OCI-M2 (cell line): ENCODE results near the gene GDF15.
"Not testable (repeated sequence)": the region's sequence is repeated elsewhere in the genome, so short reads cannot be mapped to it uniquely, and the experiment has no call there.

Experiments used
- DNase-seq: peaks from one replicate; lab custom pipeline; 2025; ENCODE audit not compliant: unreplicated experiment; lab: John Stamatoyannopoulos, UW

Gene GDF15

DNA sequence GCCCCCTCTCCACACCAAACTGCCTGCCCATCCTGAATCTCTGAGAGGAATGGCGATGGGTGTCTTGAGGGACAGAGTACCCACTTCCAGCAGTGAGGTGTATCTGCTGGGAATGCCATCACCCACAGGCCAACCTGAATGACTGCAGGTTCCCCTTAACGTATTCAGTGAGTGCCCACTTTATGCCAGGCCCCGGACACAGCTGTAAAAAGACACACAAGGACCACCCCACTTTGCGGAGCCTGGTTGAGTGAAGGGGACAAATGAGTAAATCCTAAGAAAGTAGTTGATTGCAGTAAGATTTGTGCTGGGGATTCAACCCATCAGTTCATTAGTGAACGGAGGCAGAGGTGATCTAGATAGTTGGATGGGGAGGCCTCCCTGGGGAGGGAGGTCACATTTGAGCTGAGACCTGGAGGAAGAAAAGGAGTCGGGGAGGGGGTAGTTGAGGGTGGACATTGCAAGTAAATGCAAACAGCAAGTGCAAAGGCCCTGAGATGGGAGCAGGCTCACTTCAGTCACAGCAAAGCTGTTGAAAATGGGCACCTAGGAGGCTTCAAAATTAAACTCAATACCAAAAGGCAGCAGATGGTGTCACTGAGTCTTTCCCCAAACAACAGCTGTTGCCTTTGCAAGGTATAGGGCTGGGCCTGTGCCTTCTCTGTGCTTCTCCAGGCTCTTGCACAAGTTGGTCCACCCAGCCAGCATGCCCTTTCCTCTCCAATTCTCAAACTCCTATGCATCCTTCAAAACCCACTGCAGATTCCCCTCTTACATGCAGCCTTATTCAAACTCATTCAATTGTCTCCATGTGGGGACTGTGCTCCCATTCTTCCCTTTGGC lies 4.3 kb downstream of the GDF15 start:
- DNase-seq, result no peak

DNA sequence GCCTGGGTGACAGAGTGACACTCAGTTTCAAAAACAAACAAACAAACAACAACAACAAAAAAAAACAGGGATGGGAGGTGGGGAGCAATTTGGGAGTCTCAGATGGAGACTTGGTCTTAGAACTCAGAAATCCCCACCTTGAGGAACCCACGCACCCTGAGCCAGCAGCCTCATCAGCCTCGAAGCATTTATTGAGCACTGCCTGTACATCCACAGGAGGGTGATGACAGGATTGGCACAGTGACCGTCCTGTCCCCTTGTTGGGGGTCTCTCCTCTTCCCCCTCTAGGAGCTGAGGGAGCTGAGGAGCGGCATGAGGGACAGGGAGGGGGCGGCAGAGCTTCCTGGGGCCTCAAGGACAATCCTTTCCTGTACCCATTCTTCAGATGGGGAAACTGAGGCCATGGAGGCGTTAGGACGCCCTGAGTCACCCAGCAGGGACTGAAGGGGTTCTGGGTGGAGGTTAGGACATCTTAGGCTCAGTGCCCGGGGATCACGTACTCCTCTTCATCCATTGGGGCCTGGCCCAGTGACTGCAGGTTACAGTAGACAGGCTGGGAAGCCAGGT lies 5.6 kb downstream of the GDF15 start:
- DNase-seq, result no peak

DNA sequence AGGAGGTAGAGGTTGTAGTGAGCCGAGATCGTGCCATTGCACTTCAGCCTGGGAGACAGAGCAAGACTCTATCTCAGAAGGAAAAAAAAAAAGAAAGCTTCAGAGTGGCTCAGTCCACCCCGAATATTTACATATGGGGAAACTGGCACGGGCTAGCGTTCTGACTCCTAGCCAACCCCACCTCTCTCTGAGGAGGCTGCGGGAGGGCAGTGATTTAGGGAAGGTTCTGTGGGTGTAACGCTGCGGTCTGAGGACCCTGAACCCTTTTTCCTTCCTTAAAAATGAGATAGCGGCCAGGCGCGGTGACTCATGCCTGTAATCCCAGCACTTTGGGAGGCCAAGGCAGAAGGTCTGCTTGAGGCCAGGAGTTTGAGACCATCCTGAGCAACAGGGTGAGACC lies 6.5 kb downstream of the GDF15 start:
- DNase-seq, result no peak

DNA sequence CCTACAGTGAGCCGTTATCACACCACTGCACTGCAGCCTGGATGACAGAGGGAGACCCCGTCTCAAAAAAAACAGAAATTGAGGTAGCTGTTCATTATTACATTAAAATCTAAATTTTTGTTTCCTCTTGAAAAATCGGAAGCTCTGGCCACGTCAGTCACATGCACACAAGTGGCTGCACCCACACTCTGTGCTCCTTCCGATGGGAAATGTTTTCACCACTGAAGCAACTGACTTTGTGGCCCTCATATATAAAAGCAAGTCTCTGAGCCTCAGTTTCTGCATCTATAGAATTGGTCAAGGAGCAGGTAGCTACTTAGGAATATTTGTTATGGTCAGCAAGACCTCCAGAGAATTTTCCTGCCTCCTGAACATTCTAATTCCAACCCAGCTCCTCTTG lies 7.0 kb downstream of the GDF15 start:
- DNase-seq, result no peak

DNA sequence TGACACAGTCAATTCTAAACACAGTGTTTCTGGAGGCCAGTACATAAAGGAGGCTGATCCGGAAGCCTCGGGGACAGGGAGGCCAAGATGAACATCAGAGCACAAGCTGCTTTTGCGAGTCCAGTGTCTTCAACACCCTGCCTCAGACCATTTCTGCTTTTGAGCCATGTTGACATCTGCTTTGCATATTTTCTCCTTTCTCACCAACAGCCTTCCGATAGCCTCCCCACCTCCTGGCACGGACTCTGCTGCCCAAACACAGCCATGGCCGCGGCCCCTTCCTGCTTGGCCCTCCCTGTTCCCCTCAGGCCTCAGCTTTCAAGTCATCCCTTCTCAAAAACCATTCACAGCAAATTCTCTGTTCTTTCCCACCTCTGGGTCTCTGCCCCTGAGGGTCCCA lies 7.9 kb downstream of the GDF15 start:
- DNase-seq, result no peak

DNA sequence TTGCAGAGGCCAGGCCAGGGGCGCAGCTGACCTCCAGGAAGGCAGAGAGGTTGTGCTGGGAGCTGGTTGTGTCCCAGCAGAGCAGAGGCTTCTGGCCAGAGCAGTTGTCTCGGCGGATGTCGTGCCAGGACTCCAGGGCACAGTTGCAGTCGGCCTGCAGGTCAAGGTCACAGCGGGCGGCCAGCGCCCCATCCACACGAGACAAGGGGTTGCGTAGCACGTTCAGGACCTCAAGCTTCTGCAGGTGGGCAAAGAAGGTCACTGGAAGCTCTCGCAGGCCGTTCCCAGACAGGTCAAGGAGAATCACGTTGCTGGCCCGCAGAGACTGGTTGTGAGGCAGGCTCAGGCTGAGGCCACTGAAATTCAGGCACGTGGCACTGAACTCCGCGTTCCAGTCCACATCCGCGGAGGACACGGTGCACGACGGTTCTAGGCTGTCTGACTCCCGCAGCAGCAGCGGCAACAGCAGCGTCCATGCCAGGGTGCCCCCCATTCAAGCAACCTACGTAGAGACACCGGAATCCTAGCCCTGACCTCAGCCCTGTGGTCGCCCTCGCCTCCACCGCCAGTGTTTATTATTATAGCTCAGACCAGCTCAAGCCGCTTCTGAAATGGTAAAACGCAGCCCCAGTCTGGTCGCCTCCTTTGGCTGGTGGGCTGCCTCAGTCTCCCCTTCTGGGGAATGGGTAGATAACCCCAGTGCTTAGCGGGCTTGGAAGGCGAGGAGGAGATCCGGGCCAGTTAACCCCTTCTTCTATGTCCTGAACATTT lies 10.7 kb downstream of the GDF15 start:
- DNase-seq, result no peak

DNA sequence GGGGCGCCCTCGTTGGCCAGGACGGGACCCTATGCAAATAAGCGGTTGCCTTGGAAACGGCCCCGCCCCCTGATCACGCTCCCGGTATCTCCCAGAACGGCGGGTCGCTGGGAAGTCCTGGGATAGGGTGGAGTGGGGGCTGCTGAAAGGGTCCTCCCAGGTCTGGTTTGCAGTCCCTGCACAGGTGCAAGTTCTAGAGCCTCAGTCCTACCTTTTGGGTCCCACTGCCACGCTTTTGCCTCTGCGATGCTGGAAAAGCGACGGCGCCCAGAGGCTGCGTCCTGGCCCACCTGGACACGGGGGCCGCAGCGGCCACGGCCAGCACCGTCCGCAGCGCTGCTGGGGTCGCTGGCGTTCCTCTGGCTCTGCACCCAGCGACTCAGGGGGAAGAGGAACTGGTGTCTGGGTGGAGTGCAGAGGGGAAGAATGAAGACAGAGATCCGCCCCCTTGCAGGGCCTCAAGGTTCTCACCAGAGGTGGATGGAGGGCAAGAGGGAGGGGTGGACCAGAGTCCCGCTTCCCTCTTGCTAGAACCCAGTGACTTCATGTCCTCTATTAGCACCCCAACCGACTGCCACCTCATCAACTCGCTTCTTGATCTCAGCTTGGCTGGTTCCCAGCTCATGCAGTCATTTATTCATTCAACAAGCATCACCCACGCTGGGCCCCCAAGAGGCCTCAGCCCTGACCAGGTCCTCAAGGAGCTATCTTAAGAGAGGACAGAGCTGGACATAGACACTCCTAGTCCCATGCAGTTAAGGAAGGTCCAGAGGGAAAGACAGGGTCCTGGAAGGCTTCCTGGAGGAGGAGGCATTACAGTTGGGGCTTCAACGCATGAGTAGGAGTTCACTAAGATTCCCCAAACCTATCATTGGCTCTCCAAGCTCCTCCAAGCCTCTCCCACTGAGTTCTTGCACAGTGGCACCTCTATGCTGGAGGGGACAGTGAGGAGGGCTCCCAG lies 11.6 kb downstream of the GDF15 start, which contains the start of gene LRRC25:
Gene LRRC25, minus strand, starts transcription at position 381 of the 961 bp plus-strand sequence. CDS start 659 bp downstream, outside the sequence.
- no peak for DNase-seq

DNA sequence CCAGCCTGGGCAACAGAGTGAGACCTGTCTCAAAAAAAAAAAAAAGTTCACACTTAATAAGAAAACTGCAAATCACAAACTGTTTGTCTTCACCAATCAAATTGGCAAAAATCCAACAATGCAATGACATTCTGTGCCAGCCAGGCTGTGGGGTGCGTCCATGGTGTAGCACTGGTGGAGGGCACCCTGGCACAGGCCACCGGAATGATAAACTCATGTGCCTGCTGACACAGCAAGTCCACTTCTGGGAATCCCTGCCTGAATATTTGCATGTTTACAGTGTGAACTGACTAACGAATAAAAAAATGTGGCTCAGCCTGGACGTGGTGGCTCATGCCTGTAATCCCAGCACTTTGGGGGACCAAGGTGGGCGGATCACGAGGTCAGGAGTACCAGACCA lies 13.1 kb downstream of the GDF15 start:
- DNase-seq, result no peak

DNA sequence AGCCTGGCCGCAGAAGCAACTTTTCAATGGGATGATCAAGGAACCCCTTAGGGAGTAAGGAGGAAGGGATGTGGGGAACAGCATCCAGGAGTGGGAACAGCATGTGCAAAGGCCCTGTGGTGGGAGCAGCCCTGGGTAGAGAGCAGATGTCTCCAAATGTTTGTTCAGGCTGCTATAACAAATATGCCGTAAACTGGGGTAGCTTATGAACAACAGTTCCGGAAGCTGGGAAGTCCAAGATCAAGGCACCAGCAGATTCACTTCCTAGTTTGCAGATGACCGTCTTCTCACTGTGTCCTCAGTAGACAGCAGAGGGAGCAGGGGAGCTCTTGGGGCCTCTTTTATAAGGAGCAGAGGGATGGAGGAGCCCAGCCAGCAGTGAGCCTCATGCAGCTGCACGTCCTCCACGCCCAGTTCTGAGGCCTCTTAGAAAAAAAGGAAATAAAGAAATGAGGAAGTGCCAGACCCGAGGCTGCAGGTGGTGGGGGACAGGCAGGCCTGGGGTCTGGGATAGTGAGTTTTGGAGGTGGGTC lies 15.7 kb downstream of the GDF15 start:
- DNase-seq, result peak; percentile 71

DNA sequence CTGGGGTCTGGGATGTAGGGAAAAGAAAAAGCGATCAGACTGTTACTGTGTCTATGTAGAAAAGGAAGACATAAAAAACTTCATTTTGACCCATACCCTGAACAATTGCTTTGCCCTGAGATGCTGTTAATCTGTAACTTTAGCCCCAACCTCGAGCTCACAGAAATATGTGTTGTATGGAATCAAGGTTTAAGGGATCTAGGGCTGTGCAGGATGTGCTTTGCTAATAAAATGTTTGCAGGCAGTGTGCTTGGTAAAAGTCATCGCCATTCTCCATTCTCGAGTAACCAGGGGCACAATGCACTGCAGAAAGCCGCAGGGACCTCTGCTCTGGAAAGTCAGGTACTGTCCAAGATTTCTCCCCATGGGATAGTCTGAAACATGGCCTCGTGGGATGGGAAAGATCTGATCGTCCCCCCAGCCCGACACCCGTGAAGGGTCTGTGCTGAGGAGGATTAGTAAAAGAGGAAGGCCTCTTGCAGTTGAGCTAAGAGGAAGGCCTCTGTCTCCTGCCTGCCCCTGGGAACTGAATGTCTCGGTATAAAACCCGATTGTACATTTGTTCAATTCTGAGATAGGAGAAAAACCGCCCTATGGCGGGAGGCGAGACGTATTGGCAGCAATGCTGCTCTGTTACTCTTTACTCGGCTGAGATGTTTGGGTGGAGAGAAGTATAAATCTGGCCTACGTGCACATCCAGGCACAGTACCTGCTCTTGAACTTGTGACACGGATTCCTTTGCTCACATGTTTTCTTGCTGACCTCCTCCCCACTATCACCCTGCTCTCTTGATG lies 16.7 kb downstream of the GDF15 start:
- not testable (repeated sequence) for DNase-seq

DNA sequence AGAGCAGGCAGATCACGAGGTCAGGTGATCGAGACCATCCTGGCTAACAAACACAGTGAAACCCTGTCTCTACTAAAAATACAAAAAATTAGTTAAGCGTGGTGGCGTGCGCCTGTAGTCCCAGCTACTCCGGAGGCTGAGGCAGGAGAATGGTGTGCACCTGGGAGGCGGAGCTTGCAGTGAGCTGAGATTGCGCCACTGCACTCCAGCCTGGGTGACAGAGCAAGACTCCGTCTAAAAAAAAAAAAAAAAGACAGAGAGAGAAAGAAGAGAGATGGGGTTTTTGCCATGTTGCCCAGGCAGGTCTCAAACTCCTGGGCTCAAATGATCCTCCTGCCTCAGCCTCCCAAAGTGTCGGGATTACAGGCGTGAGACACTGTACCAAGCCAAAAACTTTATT lies 19.8 kb downstream of the GDF15 start:
- not testable (repeated sequence) for DNase-seq

DNA sequence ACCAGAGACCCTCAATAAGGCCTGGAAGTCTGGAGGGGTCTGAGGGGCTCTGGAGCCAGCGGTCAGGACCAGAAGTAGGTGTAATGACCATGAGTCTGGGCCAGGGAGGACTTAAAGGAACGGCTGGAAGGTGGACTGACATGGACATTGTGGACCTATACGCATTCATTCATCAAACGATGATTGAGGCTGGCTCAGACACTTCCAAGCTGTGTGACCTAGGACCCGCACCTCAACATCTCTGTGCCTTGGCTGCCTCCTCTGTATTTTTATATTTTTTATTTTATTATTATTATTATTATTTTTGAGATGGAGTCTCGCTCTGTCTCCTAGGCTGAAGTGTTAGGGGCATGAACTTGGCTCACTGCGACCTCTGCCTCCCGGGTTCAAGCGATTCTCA lies 20.8 kb downstream of the GDF15 start:
- no peak for DNase-seq

DNA sequence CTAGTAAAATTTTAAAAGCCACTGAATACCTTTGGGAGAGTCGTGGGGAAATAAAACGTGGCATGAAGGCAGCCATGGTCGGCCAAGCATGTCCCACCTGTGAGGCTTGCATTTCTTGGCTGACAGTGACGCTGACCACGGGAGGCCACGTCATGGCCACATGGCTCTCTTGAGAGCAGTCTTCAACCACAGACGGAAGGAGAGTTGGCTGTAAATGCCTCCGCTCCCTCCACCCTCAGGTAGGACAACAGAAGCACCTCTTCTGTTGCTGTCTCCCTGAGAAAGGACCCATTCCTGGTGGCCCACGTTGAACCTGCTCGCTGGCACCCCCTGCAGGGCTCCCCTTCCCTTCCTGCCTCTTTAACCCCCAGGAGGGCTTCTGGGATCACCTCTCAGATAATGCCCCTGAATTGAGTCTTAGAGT lies 22.1 kb downstream of the GDF15 start:
- DNase-seq, result no peak

DNA sequence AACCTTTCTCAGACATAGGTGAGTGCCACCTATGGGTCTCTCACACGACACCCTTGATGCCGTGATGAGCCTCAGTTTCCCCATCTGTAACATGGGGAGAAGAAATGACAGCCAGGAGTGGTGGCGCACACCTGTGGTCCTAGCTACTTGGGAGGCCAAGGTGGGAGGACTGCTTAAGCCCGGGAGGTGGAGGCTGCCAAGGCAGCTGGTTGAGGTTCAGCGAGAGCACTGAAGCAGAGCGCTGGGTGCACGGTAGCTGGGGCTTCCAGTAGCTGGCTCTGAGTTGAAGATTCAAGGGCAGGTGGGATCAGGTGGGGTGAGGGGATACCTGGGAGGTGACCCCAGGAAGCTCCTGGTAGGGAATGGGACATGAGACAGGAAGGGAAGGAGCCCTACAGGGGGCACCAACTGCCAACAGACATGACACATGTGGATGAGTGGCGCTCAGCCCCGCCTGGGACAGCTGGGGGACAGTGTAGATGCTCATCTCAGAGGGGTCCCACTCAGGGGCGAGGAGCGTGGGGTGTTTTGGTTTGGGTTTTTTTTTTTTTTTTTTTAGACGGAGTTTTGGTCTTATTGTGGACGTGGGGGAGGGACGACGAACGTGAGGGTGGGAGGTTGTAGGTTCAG lies 26.8 kb downstream of the GDF15 start:
- DNase-seq, result no peak

DNA sequence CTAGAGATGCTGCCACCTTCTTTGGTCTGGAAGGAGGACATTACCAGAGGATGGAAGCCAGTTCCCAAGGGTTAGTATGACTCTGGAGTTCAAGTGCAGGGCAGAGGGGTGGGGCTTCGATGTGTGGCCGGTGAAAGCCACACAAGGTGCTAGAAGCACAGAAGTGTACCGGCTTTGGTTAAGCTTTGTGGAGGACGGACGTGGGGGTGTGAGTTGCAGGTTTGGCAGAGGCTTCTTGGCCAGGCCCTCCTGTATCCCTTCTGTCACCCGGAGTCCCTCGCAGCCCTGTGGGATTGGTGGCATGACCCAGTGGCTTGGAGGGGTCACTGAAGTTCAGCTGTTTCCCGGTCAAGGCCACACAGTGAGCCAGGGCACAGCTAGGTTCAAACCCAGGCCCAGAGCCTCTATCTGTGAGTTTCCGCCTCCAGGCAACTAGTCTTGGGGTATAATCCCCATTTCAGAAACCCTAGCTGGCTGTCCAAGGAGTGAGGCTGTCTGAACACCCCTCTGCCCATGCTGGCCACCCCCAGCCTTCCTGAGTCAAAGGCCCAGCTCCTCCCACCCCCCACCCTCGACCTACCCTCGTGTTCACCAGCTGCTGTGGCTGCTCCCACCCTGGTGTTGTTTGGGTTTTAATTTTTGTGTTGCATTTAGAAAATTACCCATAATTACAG lies 28.7 kb downstream of the GDF15 start:
- DNase-seq, result no peak

DNA sequence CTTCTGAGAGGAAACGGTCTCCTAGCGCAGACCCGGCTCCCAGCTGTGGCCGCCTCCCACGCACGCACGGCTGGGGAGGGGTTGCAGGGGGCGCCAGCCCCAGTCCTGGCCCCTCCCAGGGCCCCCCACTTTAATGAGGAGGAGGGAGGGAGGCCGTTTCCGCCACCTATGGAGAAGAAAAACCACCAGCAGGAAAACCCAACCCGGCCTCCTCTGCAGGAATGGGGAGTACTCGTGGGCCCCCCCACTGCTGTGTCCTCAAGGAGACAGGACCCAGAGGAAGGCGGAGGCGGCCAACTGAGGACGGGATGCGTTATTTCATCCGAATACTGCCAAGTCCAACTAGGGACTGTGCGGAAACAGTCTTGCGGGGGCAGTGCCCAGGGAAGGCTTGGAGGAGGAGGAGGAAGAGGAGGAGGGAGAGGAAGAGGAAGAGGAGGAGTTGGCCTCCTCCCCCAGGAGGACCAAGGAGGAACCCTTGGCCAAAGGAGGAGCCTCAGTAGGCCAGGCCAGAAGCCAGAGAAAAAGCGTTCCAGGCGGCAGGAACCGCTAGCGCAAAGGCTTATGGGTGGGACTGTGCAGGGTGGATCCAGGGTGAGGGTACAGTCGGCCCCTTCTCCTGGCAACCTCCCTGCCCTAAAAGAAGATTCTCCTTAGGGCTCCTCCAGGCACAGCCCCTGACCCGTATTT lies 29.4 kb downstream of the GDF15 start:
- no peak for DNase-seq

DNA sequence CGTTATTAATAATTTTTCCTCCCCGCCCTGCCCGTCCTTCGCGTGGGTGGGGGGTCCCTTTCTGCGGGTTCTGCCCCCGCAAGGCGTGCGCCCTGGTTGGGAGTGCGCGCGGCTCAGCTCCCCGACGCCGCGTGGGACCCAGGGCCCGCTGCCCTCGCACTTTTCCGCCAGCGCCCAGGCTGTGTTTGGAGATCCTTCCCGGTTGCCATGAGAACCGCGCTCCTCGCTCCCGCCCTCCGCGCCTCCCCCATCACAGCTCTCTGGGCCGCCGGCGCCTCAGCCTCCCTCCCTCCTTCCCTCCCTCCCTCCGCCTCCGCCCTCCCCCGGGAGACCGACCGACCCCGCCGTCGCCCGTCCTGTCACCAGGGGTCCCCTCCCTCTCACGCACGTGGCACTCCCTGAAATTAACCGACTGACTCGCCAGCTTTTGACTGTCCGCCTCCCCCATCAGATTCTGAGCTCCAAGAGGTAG lies 30.9 kb downstream of the GDF15 start:
- DNase-seq, result no peak
